ENCODE results near the gene THRB.

- TF ChIP-seq POLR2AphosphoS5 (IDR thresholded peaks at IDR 0.05) (no peak), CTCF (IDR thresholded peaks at IDR 0.05) (no peak), POLR2A (IDR thresholded peaks at IDR 0.05) (no peak), EP300 (IDR thresholded peaks at IDR 0.05) (no peak)
Measured at GRCh38 chr3:24315356-24315755, 179.3 kb downstream of the THRB start.
